KOPT-K1 (cell line): Measurements from ENCODE around the gene VSNL1.

Experiments
- H3K27ac ChIP-seq: fragments of 200-600 bp; sonication (generic); 2 replicates; pipeline ENCODE4 v1.5.1; 2016; ENCODE audit warnings: antibody characterized with exemption, mild to moderate bottlenecking, low read depth, low read length; ENCODE audit not compliant: poor library complexity, severe bottlenecking
- H3K36me3 ChIP-seq: fragments of 200-600 bp; sonication (generic); 2 replicates; pipeline ENCODE4 v1.5.1; 2017; ENCODE audit warnings: antibody characterized with exemption, mild to moderate bottlenecking, low read length, moderate library complexity; ENCODE audit not compliant: insufficient read depth
- H3K9me3 ChIP-seq: fragments of 200-600 bp; sonication (generic); 2 replicates; pipeline ENCODE4 v1.5.1; 2017; ENCODE audit warnings: antibody characterized with exemption, low read length, mild to moderate bottlenecking; ENCODE audit not compliant: insufficient read depth, poor library complexity, severe bottlenecking

The VSNL1 gene

DNA sequence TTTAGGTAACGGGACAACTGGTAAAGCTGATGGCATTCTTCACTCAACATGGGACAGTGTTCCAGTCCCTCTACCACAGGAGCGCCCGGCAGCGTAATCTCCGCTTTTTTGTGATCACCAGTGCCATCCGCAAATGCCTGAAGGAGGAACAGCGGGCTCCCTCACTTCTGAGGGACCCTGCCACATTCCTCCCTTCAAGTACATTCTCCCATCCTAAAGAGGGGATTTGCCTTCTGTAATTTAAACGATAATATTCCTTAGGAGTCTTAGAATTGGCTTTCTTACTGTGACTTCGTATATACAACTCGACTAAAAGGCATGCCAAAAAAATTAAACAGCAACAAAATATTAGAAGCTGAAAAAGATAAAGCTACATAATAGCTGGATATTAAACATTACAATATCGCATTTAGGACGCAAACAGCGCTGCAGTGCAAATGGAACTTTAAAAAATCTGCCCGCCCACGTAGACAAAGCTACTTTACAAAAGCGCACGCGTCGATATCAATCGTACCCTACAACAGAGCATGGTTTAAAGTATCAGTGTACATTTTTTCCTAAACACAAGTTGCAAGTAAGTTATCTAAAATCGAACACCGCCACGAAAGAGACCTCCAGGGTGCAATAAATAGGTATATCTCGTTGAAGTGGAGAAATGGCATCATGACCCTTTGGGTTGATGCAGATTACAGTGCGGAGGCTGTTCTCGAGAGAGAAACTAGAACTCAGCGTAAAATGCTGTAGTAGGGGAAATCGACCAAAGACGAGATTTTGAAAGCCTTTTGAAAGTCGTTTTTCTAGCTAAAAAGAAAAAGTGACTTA lies 2.3 kb upstream of the VSNL1 start:
- Histone ChIP-seq H3K27ac (no peak overlapping the region), H3K9me3 (no peaks in the 10 kb centered on the region), H3K36me3 (no peaks in the 10 kb centered on the region)

DNA sequence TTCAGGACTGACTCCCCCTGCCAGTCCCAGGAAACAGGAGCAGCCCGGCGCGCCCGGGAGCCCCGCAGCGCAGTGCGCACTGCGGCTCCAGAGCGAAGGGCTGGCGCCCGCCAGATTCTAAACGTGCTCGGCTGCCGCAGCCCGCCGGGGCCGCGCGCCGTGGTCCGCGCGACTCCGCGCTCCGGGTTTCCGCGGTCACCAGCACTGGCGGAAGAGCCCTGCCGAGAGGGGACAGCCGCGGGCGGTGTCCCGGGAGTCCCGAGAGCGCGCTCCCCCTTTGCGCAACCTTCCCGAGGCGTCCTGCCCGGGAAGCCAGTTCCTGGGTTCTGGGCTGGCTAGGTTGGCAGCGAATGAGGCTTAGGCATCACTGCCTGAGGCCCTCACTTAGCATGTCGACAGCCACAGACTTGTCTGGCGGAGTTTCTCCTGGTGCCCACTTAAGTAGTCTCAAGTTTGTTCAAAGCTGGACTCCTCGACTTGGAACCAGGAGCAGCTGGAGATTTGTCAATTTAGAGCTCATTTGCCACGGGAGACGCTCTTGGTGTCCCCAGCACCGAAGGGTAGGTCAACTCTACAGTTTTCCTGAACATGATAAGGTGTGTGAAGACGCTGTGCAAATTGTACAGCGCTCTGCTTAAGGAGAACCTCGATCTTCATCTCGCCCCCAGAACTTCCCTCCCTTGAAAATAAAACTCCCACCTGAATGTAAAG lies 1.5 kb upstream of the VSNL1 start:
- Histone ChIP-seq H3K9me3 (no peaks in the 10 kb centered on the region), H3K36me3 (no peaks in the 10 kb centered on the region), H3K27ac (no peak overlapping the region)

DNA sequence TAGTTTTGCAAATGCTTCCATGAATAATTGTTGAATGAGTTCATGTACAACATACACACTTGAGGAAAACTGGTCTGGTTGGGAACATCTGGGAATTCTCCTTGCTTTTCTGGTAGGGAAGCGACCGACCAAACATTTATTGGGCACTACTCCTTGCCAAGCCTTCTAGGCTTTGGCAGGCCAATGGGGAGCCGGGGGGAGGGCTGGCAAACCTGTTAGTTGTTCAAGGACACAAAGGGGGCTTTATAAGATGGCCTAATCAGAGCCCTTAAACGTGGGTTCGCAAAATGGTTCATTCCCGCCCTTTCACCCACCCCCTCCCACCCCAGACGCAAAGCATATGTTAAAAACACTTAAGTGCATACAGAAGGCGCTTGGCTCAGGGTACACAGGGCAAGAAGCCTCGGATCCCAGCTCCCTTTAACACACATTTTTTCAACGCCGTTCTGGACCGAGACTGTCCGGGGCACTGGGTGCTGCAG lies 844 bp upstream of the VSNL1 start:
- Histone ChIP-seq H3K36me3 (no peaks in the 10 kb centered on the region), H3K9me3 (no peaks in the 10 kb centered on the region), H3K27ac (no peak overlapping the region)

DNA sequence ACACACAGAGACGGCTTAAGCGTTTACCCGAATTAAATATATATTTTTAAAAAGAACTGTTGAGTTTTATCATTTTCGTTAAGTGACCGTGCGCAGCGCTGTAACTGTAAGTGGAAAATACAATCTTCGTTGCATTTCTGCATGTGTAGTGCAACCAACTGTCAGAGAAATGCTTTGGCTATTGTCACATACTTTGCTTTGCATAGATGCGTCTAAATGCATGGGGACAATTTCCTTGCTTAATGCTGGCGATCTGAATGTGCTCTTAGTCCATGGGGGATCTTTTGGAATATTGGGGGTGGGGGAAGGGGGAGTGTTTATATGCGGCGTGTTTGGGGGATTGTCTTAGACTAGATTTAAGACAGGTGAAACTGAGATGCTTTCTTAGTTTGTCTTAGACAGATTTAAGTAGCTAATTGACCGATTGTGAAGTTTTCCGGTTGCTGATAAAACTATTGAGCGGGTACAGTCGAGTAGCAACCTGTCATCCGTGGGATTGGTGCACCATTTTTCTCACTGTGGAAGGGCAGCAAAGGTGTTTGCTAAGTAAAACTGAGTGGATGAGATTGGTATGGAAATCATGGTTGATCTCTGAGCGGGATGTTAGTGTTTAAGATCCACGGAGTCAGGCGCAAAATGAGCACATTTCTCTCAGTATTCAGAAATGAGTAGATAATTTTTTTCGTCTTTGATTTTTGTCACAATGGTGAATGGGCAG lies 476 bp downstream of the VSNL1 start:
- Histone ChIP-seq H3K36me3 (no peaks in the 10 kb centered on the region), H3K9me3 (no peaks in the 10 kb centered on the region), H3K27ac (no peak overlapping the region)

DNA sequence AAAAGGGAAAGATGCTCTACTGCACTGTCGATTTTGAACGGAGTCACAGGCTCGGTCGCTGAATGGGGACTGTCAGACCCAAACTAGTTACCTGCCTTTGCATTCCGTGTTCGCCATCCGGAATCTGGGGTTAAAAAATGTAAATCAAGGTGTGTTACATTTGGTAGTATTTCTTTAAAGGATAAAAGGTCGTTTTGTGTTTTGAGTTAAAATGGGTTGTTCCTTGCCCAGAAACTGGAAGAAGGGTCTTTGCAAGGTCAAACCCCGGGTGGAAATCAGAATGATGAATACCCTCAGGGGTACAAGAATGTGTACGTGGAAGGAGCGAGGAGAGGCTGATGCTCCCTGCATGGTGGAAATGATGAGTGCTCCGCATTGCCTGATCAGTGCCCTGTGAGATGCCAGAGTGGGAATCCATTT lies 1.0 kb downstream of the VSNL1 start:
- no peak overlapping the region for H3K27ac ChIP-seq
- no peaks in the 10 kb centered on the region for H3K9me3 ChIP-seq
- H3K36me3 ChIP-seq: no peaks in the 10 kb centered on the region

DNA sequence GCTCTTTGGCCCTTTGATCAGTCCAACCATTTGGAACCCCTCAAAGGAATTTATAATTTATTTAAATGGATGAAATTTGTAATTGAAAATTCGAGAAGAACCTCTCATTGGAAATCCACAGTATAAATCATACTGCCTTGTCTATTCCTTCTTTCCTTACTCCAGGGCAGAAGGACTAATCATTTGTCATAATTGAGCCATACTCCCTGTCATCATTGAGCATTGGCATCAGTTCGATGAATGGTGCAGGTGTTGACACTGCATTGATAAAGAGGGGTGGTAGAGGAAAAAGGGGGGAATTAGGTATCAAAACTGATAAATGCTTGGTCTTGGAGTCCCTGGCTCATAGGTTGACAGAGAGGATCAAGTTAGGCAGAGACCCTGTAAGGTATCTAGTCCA lies 2.0 kb downstream of the VSNL1 start:
- H3K36me3 ChIP-seq: no peaks in the 10 kb centered on the region
- H3K9me3 ChIP-seq: no peaks in the 10 kb centered on the region
- H3K27ac ChIP-seq: no peak overlapping the region

DNA sequence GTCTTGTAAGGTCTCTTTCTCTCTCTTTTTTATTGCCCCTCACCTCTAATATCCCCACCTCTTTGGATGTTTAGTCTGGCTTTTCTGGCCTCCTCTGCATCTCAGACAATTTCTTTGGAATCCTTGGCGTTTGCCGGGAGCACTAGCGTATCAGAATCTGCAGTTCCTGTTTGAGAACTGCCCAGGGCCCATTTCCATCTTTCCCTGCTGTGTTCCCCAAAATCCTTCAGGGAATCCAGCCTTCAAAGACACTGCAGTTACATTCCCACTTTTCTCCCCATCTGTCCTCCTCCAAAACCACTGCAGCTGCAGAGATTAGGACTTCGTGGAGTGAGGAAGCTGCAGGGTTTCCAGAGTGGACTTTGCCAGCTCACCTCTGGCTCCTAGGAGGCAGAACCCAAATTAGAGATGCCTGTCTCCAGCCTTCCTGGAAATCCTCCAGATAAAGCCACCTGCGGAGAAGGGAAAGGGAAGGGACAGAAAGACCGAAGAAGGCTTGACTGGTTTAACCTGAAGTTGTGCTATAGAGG lies 2.7 kb downstream of the VSNL1 start:
- Histone ChIP-seq H3K27ac (no peak overlapping the region), H3K36me3 (no peaks in the 10 kb centered on the region), H3K9me3 (no peaks in the 10 kb centered on the region)

DNA sequence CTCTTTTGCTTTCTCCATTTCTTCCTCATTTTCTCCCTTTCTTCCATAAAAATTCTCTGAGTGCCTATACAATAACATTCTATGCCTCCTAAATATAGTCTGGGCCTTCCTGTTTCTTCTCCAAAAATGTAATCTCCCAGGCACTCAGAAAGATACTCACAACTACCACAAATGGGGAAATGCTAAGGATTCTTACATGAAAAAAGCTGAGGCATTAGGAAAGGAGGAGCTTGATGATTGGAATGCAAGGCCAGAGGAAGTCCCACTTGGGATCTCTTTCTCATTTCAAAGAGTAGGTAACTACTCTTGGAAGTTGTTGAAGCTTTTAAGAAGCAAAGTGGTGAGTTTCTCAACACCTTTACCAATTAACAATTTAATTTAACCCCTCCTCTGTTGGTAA lies 3.4 kb downstream of the VSNL1 start:
- H3K36me3 ChIP-seq: no peaks in the 10 kb centered on the region
- no peaks in the 10 kb centered on the region for H3K9me3 ChIP-seq
- no peak overlapping the region for H3K27ac ChIP-seq

DNA sequence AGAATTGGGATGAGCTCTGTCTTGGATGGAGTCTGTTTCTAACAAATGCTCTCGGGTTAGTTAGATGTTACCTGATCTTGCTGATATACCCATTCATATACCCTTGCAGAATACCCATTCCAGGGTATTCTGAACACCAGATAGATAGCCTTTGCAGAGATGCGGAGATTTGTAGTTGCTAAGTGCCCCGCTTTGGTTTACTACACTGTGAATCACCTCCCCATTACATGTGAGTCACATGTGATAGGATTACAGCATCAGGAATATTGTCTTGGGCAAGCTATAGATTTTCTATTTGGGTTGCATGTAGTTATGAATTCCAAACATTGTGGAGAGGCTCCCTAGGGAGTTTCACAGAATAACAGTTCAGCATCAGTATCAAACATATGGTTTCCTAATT lies 3.8 kb downstream of the VSNL1 start:
- no peaks in the 10 kb centered on the region for H3K9me3 ChIP-seq
- no peaks in the 10 kb centered on the region for H3K36me3 ChIP-seq
- no peak overlapping the region for H3K27ac ChIP-seq

DNA sequence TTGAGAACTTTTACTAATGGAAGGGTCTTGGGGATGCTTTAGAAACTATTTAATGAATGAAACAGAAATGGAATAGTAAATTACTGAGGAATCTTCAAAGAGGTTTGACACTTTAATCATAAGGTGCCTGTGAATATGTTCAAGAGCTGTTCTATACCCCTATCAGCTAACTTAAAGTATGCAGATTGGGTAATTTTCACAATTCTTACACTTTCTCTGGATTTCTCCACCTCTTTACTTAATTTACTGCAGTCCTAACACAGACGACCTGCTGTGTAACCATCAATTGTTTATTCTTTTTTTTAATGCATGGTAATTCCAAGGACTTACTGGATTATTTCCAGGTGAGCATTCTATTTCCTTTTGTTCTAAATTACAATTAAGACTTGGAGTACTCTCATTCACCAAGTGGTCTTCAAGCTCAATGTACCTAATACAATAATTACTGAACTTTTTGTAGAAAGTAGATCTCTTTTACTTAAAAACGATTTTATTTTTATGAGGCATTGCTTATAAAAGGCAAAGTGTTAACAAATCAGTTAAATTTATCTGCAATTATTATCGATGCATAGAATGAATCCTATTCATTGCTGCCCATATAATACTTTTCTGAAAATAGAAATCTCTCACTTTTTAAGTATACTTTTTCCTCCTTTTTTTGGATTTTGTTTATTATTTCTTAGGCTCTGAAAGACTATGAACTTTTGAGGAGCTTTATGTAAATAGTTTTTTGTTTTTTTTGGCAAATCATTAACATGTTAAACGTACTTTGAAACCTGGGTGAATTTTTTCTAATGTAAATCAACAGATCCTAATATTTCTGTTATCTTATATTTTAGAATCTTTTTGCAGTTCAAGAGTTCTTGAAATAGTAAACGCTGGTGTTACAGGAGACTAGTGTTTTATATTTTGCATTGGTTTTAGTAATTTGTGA lies 5.5 kb downstream of the VSNL1 start:
- Histone ChIP-seq H3K9me3 (no peaks in the 10 kb centered on the region), H3K27ac (no peak overlapping the region), H3K36me3 (no peaks in the 10 kb centered on the region)

DNA sequence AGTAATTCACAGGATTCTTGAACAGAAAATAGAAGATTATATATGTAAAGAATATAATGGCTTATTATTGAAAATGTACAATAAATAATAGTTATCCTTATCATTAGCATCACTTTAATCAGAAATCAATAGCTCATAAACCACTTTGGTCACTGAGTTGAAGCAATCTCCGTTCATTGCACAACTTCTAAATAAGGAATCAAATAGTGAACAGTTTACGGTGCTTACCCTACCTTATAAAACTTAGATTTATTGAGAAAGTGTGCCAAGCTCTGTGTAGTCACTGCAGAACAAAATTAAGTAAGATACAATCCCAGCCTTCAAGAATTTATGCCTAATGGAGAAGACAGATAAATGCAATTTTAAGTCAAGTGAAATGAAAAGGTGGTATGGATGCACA lies 6.7 kb downstream of the VSNL1 start:
- H3K27ac ChIP-seq: no peak overlapping the region
- H3K9me3 ChIP-seq: no peaks in the 10 kb centered on the region
- no peaks in the 10 kb centered on the region for H3K36me3 ChIP-seq

DNA sequence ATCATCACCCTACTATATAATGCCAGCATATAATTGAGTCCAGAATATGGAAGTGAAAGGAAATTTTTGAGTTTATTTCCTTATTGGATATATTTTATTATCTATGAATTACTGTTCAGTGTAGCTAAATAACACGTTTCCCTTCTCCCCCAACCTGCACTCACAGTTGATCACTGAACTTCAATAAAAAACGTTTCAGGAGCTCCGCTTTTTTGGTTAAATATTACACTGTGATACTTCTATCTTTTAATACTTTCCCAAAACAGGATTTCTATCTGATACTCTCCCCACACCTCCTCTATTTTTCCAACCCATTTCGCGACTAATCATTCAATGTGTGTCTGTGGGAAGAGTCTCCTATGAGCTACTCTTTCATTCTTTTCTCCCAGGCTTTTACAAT lies 7.2 kb downstream of the VSNL1 start:
- Histone ChIP-seq H3K27ac (no peak overlapping the region), H3K36me3 (no peaks in the 10 kb centered on the region), H3K9me3 (no peaks in the 10 kb centered on the region)

DNA sequence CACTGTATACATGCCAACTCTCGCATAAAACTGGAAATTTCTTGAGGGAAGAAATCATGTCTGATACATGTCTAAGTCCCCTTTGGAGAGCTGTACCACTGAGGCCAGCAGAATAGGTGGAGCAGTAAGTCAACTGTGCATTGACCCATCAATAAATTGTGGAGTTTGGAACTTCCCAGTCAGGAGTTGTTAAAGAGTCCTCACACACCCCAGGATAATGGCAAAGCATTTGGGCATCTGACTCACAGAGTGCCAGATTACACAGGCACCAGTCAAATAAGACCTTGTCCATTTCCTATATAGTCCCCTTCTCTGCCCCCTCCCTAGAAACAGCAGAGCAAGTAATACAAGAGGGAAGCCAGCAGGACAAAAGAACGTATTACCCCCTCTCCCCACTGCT lies 10.4 kb downstream of the VSNL1 start:
- Histone ChIP-seq H3K9me3 (no peaks in the 10 kb centered on the region), H3K27ac (no peak overlapping the region), H3K36me3 (no peaks in the 10 kb centered on the region)

DNA sequence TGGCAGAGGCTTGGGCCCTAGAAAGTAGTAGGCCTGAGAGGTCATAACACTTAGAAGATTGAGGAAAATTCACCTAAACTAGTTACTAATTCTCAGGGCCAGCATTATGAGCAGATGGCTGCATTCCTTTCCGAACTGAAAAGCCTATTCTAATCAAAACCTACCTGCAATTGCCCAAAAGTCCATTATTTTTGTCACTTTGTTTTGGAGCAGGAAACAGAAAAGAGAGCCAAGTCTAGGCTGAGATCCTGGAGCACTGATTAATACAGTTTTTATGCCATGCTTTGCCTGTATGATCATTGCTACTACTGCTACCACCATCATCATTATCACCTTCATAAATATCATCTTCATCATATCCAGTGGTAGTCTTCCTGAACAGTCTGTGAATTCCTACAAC lies 14.7 kb downstream of the VSNL1 start:
- H3K36me3 ChIP-seq: no peaks in the 10 kb centered on the region
- H3K27ac ChIP-seq: no peak overlapping the region

More for the DNA sequence above, 14.7 kb downstream of the VSNL1 start:
- no peaks in the 10 kb centered on the region for H3K9me3 ChIP-seq
